OCI-LY1 (cell line): Measurements from ENCODE around the gene FBRSL1.

Source experiments
- H2AFZ ChIP-seq: fragments of 200-600 bp; sonication (generic), shearing (Covaris generic); 2 replicates; pipeline ENCODE4 v1.6.0; 2014; ENCODE audit warnings: antibody characterized with exemption, mild to moderate bottlenecking, low read length
- H3F3A ChIP-seq: fragments of 200-600 bp; sonication (generic), shearing (Covaris generic); 2 replicates; pipeline ENCODE4 v1.6.0; 2014; ENCODE audit warnings: mild to moderate bottlenecking, antibody characterized with exemption, low read length, moderate library complexity; ENCODE audit not compliant: insufficient read depth
- H3K27ac ChIP-seq: fragments of 200-600 bp; sonication (generic); 2 replicates; pipeline ENCODE4 v1.5.1; 2014; ENCODE audit warnings: low read length, mixed run types, mild to moderate bottlenecking, low read depth; ENCODE audit not compliant: poor library complexity, severe bottlenecking
- H3K27me3 ChIP-seq: fragments of 200-600 bp; sonication (generic); 2 replicates; pipeline ENCODE4 v1.6.0; 2014; ENCODE audit warnings: antibody characterized with exemption, mild to moderate bottlenecking, low read length, moderate library complexity; ENCODE audit not compliant: insufficient read depth
- H3K36me3 ChIP-seq: fragments of 200-600 bp; sonication (generic); 2 replicates; pipeline ENCODE4 v1.6.1; 2014; ENCODE audit warnings: mild to moderate bottlenecking, antibody characterized with exemption, low read length, moderate library complexity, mixed read lengths; ENCODE audit not compliant: insufficient read depth
- H3K4me1 ChIP-seq: fragments of 200-600 bp; sonication (generic); 2 replicates; pipeline ENCODE4 v1.5.1; 2014; ENCODE audit warnings: mild to moderate bottlenecking, low read length, moderate library complexity; ENCODE audit not compliant: insufficient read depth, severe bottlenecking
- H3K4me2 ChIP-seq: fragments of 200-600 bp; sonication (generic), shearing (Covaris generic); 2 replicates; pipeline ENCODE4 v1.6.1; 2014; ENCODE audit warnings: low read length
- H3K4me3 ChIP-seq: fragments of 200-600 bp; sonication (generic); 2 replicates; pipeline ENCODE4 v1.5.1; 2014; ENCODE audit warnings: low read length, low read depth, mild to moderate bottlenecking, mixed read lengths; ENCODE audit not compliant: poor library complexity, severe bottlenecking
- H3K79me2 ChIP-seq: fragments of 200-600 bp; shearing (Covaris generic); 2 replicates; pipeline ENCODE4 v1.6.1; 2016; ENCODE audit warnings: mixed run types, low read length, mixed read lengths; ENCODE audit not compliant: insufficient read depth
- H3K9ac ChIP-seq: fragments of 200-600 bp; sonication (generic), shearing (Covaris generic); 2 replicates; pipeline ENCODE4 v1.6.1; 2014; ENCODE audit warnings: mild to moderate bottlenecking, low read length, mixed read lengths
- H3K9me2 ChIP-seq: fragments of 200-600 bp; sonication (generic), shearing (Covaris generic); 2 replicates; pipeline ENCODE4 v1.6.1; 2014; ENCODE audit warnings: low read depth, mild to moderate bottlenecking, low read length, mixed read lengths
- H3K9me3 ChIP-seq: fragments of 200-600 bp; shearing (Covaris generic); 2 replicates; pipeline ENCODE4 v1.6.1; 2014; ENCODE audit warnings: low read length, mixed read lengths
- H4K20me1 ChIP-seq: fragments of 200-600 bp; sonication (generic), shearing (Covaris generic); 2 replicates; pipeline ENCODE4 v1.6.0; 2016; ENCODE audit warnings: mild to moderate bottlenecking, low read length; ENCODE audit not compliant: insufficient read depth
- CTCF ChIP-seq: fragments of 200-600 bp; sonication (generic), shearing (Covaris generic); IDR thresholded peaks from 2 replicates; pipeline ENCODE4 v1.5.1; 2017; ENCODE audit warnings: mild to moderate bottlenecking, antibody characterized with exemption, low read length, moderate library complexity, mixed read lengths
- EZH2 ChIP-seq: fragments of 200-600 bp; sonication (generic), shearing (Covaris generic); IDR thresholded peaks from 2 replicates; pipeline ENCODE4 v1.8.0; 2017; ENCODE audit warnings: borderline replicate concordance, mixed run types, mild to moderate bottlenecking, antibody characterized with exemption, low read length, moderate library complexity, mixed read lengths

FBRSL1 gene

DNA sequence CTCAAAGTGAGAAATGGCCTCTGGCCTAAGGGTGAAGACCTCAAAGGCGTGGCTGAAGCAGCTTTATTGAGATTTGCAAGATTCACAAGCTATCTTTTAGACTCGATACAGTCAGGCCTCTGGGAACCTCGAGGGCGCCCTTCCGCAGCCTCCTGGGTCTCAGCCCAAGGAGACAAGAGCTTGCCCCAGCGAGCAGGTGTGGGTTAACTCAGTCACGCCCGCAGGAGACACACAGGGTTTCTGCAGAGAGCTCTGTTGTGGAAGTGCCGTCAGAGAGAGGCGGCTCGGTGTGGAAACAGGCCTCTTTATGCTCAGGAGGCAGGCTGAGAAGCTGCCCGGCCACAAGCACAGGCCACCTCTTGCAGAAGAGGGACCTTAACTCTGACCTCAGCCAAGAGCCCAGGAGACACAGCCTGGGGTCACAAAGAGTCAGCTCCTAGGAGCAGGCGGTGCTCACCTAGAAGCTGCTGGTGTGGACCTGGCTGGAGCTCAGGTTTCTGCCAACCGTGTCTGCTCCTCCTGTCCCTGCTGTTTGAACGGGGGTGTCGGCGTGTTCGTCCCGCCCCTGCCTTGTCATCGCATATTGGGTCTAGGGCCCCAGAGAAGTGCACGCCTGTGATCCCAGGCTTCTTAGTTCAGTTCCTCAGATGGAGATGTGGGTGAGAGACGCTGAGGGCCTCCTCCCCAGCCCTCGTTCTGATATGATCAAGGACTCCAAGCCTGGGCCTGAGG is 42.1 kb upstream of the FBRSL1 start:
- Histone ChIP-seq H3K9me3 (no peaks in the 10 kb centered on the region), H3K4me3 (no peak overlapping the region), H3K9me2 (no peaks in the 10 kb centered on the region), H2AFZ (no peak overlapping the region), H3F3A (no peaks in the 10 kb centered on the region), H3K9ac (no peak overlapping the region), H4K20me1 (no peaks in the 10 kb centered on the region), H3K4me2 (no peak overlapping the region), H3K27me3 (peaks cover 13% of the 10 kb centered on the region; the same call in 1 of the 2 replicates), H3K4me1 (peaks cover 21% of the 10 kb centered on the region), H3K27ac (no peak overlapping the region), H3K36me3 (no peaks in the 10 kb centered on the region), H3K79me2 (no peaks in the 10 kb centered on the region)
- TF ChIP-seq EZH2 (no peak), CTCF (no peak)

DNA sequence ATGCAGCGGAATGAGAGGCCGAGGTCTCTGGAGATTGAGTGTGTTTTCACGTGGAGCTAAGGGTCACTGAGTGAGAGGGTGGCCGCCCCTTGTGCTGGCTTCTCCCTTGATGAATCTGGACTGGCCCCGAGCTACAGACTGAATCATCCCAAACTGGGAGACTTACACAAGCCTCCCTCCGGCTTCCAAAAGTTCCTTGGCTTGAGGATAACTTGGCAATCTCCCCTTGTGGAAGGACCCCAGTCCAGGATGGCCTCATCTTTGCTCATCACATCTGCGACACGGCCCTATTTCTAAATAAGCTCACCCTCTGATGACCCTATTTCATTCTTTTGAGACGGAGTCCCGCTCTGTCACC is 41.5 kb upstream of the FBRSL1 start:
- no peaks in the 10 kb centered on the region for H3K9me3 ChIP-seq
- peaks cover 16% of the 10 kb centered on the region; the same call in 1 of the 2 replicates for H3K27me3 ChIP-seq
- no peak overlapping the region for H3K9ac ChIP-seq
- no peak overlapping the region for H3K4me2 ChIP-seq
- no peak overlapping the region for H2AFZ ChIP-seq
- H3K27ac ChIP-seq: no peak overlapping the region
- H3K4me1 ChIP-seq: peaks cover 21% of the 10 kb centered on the region
- no peaks in the 10 kb centered on the region for H3K79me2 ChIP-seq
- H4K20me1 ChIP-seq: no peaks in the 10 kb centered on the region
- H3K9me2 ChIP-seq: no peaks in the 10 kb centered on the region
- H3K36me3 ChIP-seq: no peaks in the 10 kb centered on the region
- TF ChIP-seq EZH2 (no peak), CTCF (no peak)
- no peak overlapping the region for H3K4me3 ChIP-seq
- no peaks in the 10 kb centered on the region for H3F3A ChIP-seq

DNA sequence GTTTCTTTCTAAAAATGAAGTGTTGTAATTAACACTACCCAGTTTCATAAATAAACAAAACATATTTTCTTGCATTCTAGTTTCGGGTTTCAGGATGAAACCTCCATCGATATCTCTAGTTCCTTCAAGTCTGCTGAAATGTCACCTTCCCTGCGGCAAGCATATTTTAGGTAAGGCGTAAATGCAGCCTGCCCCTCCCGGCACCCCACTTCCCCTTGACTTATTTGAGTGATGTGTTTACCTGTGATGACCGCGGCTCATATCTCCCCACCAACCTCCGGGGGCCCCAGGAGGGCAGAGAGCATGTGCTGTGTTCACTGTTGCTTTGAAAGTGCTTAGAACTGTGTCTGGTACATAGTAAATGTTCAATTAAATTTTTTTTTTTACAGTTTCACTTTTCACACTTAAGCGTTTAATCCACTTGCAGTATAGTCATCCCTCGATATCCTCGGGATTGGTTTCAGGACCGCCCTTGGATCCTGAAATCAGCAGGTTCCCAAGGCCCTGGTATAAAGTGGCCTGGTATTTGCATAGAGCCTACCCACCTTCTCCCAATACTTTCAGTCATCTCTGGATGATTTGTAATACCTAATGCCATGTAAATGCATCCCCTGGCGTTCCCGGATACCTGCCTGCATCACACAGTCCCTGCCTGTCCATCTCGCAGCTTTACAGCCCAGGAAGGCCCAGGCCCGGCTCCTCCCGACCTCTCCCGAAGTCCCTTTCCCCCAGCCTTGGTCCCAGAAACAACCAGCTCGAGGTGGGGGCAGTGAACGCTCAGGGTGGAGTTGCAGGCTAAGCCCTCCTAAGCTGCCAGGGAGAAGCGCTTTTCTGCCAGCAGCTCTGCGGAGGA is 40.2 kb upstream of the FBRSL1 start:
- H3K79me2 ChIP-seq: no peaks in the 10 kb centered on the region
- H3K9me3 ChIP-seq: no peaks in the 10 kb centered on the region
- no peak overlapping the region for H2AFZ ChIP-seq
- no peak overlapping the region for H3K27ac ChIP-seq
- H4K20me1 ChIP-seq: no peaks in the 10 kb centered on the region
- H3K4me1 ChIP-seq: peaks cover 16% of the 10 kb centered on the region
- H3K4me3 ChIP-seq: no peak overlapping the region
- no peaks in the 10 kb centered on the region for H3K9me2 ChIP-seq
- H3K27me3 ChIP-seq: 0 out of 2 replicates have a peak, but pooled peaks cover 12% of the 10 kb centered on the region
- no peaks in the 10 kb centered on the region for H3K36me3 ChIP-seq
- no peak overlapping the region for H3K9ac ChIP-seq
- TF ChIP-seq CTCF: no peak
- no peak overlapping the region for H3K4me2 ChIP-seq
- H3F3A ChIP-seq: no peaks in the 10 kb centered on the region
